ENCODE data around the gene THPO. TPM values are rescaled to one million over a fixed set of nuclear protein-coding genes. Genes with fewer than 3 reads are reported as not detected.

THPO gene
- total and polyA plus RNA-seq, 4 donors, result 3.9 to 14.4 (median 8.9) TPM

- TF ChIP-seq ATF3 (IDR thresholded peaks at IDR 0.05) (no peak), FOXA1 (IDR thresholded peaks at IDR 0.05) (no peak), HNF4A (conservative IDR thresholded peaks at IDR 0.05) (no peak)
Measured at GRCh38 chr3:184333700-184334099, 44.3 kb downstream of the THPO start (continued).

GRCh38 chr3:184333190-184333589, 44.8 kb downstream of the THPO start:
- no peak for TF ChIP-seq FOXA2 (IDR thresholded peaks at IDR 0.05)
- no peak for TF ChIP-seq GABPA (IDR thresholded peaks at IDR 0.05 in 1 of 2, conservative IDR thresholded peaks at IDR 0.05 in 1 of 2)
- no peak for TF ChIP-seq EGR1 (IDR thresholded peaks at IDR 0.05; ENCODE audit: low read depth in 2 of 2)
- no peak for TF ChIP-seq RAD21 (IDR thresholded peaks at IDR 0.05)
- no peak for TF ChIP-seq SP1 (IDR thresholded peaks at IDR 0.05)
- no peak for TF ChIP-seq RXRA (IDR thresholded peaks at IDR 0.05)
- TF ChIP-seq REST (IDR thresholded peaks at IDR 0.05), result no peak
- TF ChIP-seq MAX (IDR thresholded peaks at IDR 0.05), result no peak
- TF ChIP-seq JUND (IDR thresholded peaks at IDR 0.05), result no peak
- TF ChIP-seq ATF3 (IDR thresholded peaks at IDR 0.05), result no peak
- no peak for TF ChIP-seq ZBTB33 (IDR thresholded peaks at IDR 0.05)
- TF ChIP-seq YY1 (IDR thresholded peaks at IDR 0.05), result no peak
- Histone ChIP-seq H3K27ac (ENCODE audit: low read depth in 1 of 2, low read length in 2 of 2) (no peak overlapping the region), H3K4me3 (ENCODE audit: low read depth in 1 of 3, low read length in 3 of 3) (no peak overlapping the region), H3K9me3 (ENCODE audit: control insufficient read depth in 4 of 4, low read length in 3 of 4) (no peaks in the 10 kb centered on the region), H3K27me3 (ENCODE audit: control insufficient read depth in 4 of 4, insufficient read depth in 4 of 4, low read length in 3 of 4) (no peaks in the 10 kb centered on the region), H3K9ac (ENCODE audit: low read depth in 1 of 2, low read length in 2 of 2) (no peak overlapping the region), H3K36me3 (ENCODE audit: control insufficient read depth in 4 of 4, insufficient read depth in 3 of 4, low read depth in 1 of 4, low read length in 3 of 4) (peaks cover 21 to 63% (median 57%) of the 10 kb centered on the region in 4 donors), H3K4me1 (ENCODE audit: control insufficient read depth in 4 of 4, insufficient read depth in 4 of 4, low read length in 3 of 4) (peaks cover 0 to 13% (median 6%) of the 10 kb centered on the region in 4 donors)
- WGBS, result 91% methylated on average over 6 of the region's 6 CpGs
- DNase-seq (ENCODE audit: low spot score), result no peak

- 82% methylated on average over 10 of the region's 10 CpGs for WGBS
- Histone ChIP-seq H3K4me1 (ENCODE audit: control insufficient read depth in 4 of 4, insufficient read depth in 4 of 4, low read length in 3 of 4) (peaks cover 0 to 13% (median 6%) of the 10 kb centered on the region in 4 donors), H3K27me3 (ENCODE audit: control insufficient read depth in 4 of 4, insufficient read depth in 4 of 4, low read length in 3 of 4) (no peaks in the 10 kb centered on the region), H3K4me3 (ENCODE audit: low read depth in 1 of 3, low read length in 3 of 3) (no peak overlapping the region), H3K36me3 (ENCODE audit: control insufficient read depth in 4 of 4, insufficient read depth in 3 of 4, low read depth in 1 of 4, low read length in 3 of 4) (peaks cover 27 to 70% (median 62%) of the 10 kb centered on the region in 4 donors), H3K27ac (ENCODE audit: low read depth in 1 of 2, low read length in 2 of 2) (peak overlapping the region in 1 of 2 donors; percentile 13), H3K9me3 (ENCODE audit: control insufficient read depth in 4 of 4, low read length in 3 of 4) (no peaks in the 10 kb centered on the region), H3K9ac (ENCODE audit: low read depth in 1 of 2, low read length in 2 of 2) (no peak overlapping the region)
- DNase-seq (ENCODE audit: low spot score), result no peak
- TF ChIP-seq ATF3 (IDR thresholded peaks at IDR 0.05) (no peak), RAD21 (IDR thresholded peaks at IDR 0.05) (no peak), ZBTB33 (IDR thresholded peaks at IDR 0.05) (no peak), TAF1 (conservative IDR thresholded peaks at IDR 0.05) (no peak), REST (IDR thresholded peaks at IDR 0.05) (no peak), FOXA2 (IDR thresholded peaks at IDR 0.05) (no peak), HNF4G (IDR thresholded peaks at IDR 0.05) (no peak), YY1 (IDR thresholded peaks at IDR 0.05) (no peak), RXRA (IDR thresholded peaks at IDR 0.05) (no peak)
Measured at GRCh38 chr3:184332370-184333090, 45.5 kb downstream of the THPO start.

All from liver (tissue), 9 donors.